ENCODE data around the gene ATF6.

Gene ATF6

DNA sequence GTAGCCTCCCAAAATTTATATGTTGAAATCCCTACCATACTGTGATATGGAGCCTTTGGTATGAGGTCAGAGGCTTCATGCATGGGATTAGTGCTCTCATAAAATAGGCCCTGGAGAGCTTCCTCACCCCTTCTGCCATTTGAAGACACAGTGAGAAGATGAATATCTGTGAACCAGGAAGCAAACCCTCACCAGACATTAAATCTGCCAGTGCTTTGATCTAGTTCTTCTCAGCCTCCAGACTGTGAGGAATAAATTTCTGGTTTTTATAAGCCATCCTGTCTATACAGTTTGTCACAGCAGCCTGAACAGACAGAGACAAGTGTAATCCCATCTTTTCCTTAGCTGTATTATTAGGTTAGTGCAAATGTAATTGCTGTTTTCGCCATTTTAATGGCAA is 169.1 kb downstream of the ATF6 start:
- ChIA-PET POLR2A (no interaction called here), CTCF (no interaction called here)
- no peak for TF ChIP-seq SUZ12 (IDR thresholded peaks at IDR 0.05)
- no peak for TF ChIP-seq NFRKB (IDR thresholded peaks at IDR 0.05)
- no peak for TF ChIP-seq LEF1 (IDR thresholded peaks at IDR 0.05; ENCODE audit: borderline replicate concordance)
- no peak for TF ChIP-seq HDGF (IDR thresholded peaks at IDR 0.05; ENCODE audit: borderline replicate concordance)
- no peak for TF ChIP-seq FOXM1 (IDR thresholded peaks at IDR 0.05; ENCODE audit: borderline replicate concordance)
- TF ChIP-seq, protein P1, sequence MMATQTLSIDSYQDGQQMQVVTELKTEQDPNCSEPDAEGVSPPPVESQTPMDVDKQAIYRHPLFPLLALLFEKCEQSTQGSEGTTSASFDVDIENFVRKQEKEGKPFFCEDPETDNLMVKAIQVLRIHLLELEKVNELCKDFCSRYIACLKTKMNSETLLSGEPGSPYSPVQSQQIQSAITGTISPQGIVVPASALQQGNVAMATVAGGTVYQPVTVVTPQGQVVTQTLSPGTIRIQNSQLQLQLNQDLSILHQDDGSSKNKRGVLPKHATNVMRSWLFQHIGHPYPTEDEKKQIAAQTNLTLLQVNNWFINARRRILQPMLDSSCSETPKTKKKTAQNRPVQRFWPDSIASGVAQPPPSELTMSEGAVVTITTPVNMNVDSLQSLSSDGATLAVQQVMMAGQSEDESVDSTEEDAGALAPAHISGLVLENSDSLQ (IDR thresholded peaks at IDR 0.05) = no peak
- TF ChIP-seq ZNF384 (IDR thresholded peaks at IDR 0.05) = no peak
- TF ChIP-seq L3MBTL2 (conservative IDR thresholded peaks at IDR 0.05) = no peak
- no peak for TF ChIP-seq FOXA1 (IDR thresholded peaks at IDR 0.05)
- no peak for TF ChIP-seq FOXK2 (IDR thresholded peaks at IDR 0.05)
- no peak for TF ChIP-seq SP1 (IDR thresholded peaks at IDR 0.05)
- no peak for TF ChIP-seq ARNT (IDR thresholded peaks at IDR 0.05)
- TF ChIP-seq BHLHE40 (IDR thresholded peaks at IDR 0.05; ENCODE audit: borderline replicate concordance) = no peak
- TF ChIP-seq ELF4 (IDR thresholded peaks at IDR 0.05) = no peak

DNA sequence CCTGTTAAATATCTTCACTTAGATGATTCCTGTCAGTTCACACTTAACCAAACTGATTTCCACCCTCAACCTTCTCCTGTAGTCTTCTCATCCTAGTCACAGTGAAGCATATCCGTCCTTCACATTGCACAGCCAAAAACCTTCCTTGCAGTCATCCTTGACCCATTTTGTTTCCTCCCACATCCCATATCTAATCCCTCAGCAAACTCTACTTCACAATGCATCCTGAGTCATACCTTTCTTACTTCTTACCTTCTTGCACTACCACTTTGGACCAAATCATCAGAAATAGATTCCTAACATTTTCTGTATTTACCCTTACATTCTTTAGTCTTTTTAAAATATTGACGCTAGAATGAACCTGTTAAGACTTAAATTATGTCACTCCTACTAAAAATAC is 170.7 kb downstream of the ATF6 start:
- CTCF ChIA-PET = no interaction called here
- no peak for DNase-seq (ENCODE audit: extremely low spot score)
- TF ChIP-seq BHLHE40 (IDR thresholded peaks at IDR 0.05; ENCODE audit: borderline replicate concordance) = no peak
- no peak for TF ChIP-seq SP1 (IDR thresholded peaks at IDR 0.05)
- no peak for TF ChIP-seq TARDBP (IDR thresholded peaks at IDR 0.05)
- TF ChIP-seq CTBP1 (IDR thresholded peaks at IDR 0.05; ENCODE audit: borderline replicate concordance) = no peak
- no peak for TF ChIP-seq FOXK2 (IDR thresholded peaks at IDR 0.05)
- no peak for TF ChIP-seq ELF4 (IDR thresholded peaks at IDR 0.05)
- TF ChIP-seq SUZ12 (IDR thresholded peaks at IDR 0.05) = no peak
- no peak for TF ChIP-seq LEF1 (IDR thresholded peaks at IDR 0.05; ENCODE audit: borderline replicate concordance)
- POLR2A ChIA-PET = no interaction called here

More for the DNA sequence above, 169.1 kb downstream of the ATF6 start:
- DNase-seq (ENCODE audit: extremely low spot score) = no peak

DNA sequence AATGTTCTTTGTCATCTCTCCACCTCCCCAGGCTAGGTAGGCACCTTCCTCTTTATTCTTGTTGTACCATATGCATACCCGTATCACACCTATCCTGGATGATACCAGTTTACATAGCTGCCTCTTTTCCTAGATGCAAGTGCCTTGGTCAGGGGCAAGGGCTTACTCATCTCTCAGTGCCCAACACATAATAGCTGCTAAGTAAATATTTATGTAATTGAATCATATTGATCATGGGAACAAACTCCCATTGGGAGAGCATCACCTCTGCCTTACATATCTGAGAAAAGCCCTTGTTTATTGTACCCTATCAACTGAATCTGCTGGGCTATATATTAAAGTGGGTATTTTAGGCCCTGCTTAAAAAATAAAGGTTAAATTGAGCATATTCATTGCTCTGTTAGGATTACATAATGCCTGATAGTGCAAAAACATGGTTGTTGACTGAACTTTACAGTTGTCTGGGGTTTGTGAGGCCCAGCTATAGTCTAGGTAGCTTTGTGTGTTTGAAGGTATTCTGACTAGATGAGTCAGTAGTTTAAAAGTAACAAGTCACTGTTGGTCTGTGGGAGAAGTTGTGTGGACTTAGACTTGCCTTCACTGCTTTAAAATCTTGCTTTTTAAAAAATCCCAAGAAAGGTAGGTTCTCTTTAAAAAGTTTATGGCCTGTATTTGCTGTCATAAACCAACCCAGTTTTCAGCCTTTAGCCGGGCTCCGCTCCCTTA is 174.9 kb downstream of the ATF6 start:
- POLR2A ChIA-PET = no interaction called here

DNA sequence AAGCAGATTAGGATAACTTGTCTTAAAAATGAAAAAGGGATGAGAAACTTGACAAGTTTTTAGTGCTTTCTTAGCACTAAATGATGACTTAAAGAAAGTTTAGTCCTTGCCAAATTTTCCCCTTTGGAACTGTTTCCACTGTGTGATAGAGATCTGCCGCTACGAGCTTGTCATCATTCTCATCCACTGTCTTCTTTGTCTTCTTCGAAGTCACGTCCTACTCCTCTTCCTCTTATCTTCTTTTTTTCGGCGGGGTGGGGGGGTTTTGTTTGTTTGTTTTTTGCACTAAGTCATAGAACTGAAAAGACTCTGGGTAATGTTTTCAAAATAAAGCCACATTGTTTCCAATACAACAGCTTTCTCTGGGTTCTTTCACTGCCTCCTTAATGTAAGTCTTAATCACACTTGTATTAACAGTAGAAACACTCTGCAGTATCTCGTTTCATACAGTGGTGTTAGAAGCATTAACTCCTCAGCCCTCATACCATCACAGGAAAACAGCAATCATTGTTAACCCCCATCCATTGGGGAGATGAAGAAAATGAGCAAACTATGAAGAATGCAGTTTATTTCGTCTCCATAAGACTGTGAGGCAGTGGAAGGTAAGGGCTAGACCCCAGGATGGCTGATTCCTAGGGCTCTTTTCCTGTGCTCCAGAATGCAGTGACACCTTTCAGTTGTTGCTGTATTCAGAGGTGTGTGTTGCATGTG is 175.8 kb downstream of the ATF6 start:
- TF ChIP-seq FOXM1 (IDR thresholded peaks at IDR 0.05; ENCODE audit: borderline replicate concordance) (no peak), ARNT (IDR thresholded peaks at IDR 0.05) (no peak), NFRKB (IDR thresholded peaks at IDR 0.05) (no peak), ELF4 (IDR thresholded peaks at IDR 0.05) (no peak), FOXK2 (IDR thresholded peaks at IDR 0.05) (no peak), HDGF (IDR thresholded peaks at IDR 0.05; ENCODE audit: borderline replicate concordance) (no peak), TARDBP (IDR thresholded peaks at IDR 0.05) (no peak), SUZ12 (IDR thresholded peaks at IDR 0.05) (no peak), CTBP1 (IDR thresholded peaks at IDR 0.05; ENCODE audit: borderline replicate concordance) (no peak), ZNF384 (IDR thresholded peaks at IDR 0.05) (no peak), L3MBTL2 (conservative IDR thresholded peaks at IDR 0.05) (no peak), SP1 (IDR thresholded peaks at IDR 0.05) (no peak), FOXA1 (IDR thresholded peaks at IDR 0.05) (no peak), LEF1 (IDR thresholded peaks at IDR 0.05; ENCODE audit: borderline replicate concordance) (no peak), BHLHE40 (IDR thresholded peaks at IDR 0.05; ENCODE audit: borderline replicate concordance) (no peak)
- TF ChIP-seq, protein P1 (IDR thresholded peaks at IDR 0.05) = no peak
- ChIA-PET POLR2A (no interaction called here), CTCF (no interaction called here)
- no peak for DNase-seq (ENCODE audit: extremely low spot score)

More for the DNA sequence above, 174.9 kb downstream of the ATF6 start:
- TF ChIP-seq SUZ12 (IDR thresholded peaks at IDR 0.05) = no peak
- no peak for TF ChIP-seq ELF4 (IDR thresholded peaks at IDR 0.05)
- TF ChIP-seq NFRKB (IDR thresholded peaks at IDR 0.05) = no peak
- no peak for TF ChIP-seq FOXA1 (IDR thresholded peaks at IDR 0.05)
- no peak for TF ChIP-seq ZNF384 (IDR thresholded peaks at IDR 0.05)
- no peak for TF ChIP-seq FOXK2 (IDR thresholded peaks at IDR 0.05)
- no peak for TF ChIP-seq CTBP1 (IDR thresholded peaks at IDR 0.05; ENCODE audit: borderline replicate concordance)
- TF ChIP-seq ARNT (IDR thresholded peaks at IDR 0.05) = no peak
- TF ChIP-seq TARDBP (IDR thresholded peaks at IDR 0.05) = no peak
- no peak for TF ChIP-seq HDGF (IDR thresholded peaks at IDR 0.05; ENCODE audit: borderline replicate concordance)
- TF ChIP-seq LEF1 (IDR thresholded peaks at IDR 0.05; ENCODE audit: borderline replicate concordance) = no peak
- no peak for TF ChIP-seq BHLHE40 (IDR thresholded peaks at IDR 0.05; ENCODE audit: borderline replicate concordance)
- TF ChIP-seq, protein P1 (IDR thresholded peaks at IDR 0.05) = no peak
- TF ChIP-seq FOXM1 (IDR thresholded peaks at IDR 0.05; ENCODE audit: borderline replicate concordance) = no peak
- no peak for TF ChIP-seq SP1 (IDR thresholded peaks at IDR 0.05)
- CTCF ChIA-PET = no interaction called here
- no peak for DNase-seq (ENCODE audit: extremely low spot score)

DNA sequence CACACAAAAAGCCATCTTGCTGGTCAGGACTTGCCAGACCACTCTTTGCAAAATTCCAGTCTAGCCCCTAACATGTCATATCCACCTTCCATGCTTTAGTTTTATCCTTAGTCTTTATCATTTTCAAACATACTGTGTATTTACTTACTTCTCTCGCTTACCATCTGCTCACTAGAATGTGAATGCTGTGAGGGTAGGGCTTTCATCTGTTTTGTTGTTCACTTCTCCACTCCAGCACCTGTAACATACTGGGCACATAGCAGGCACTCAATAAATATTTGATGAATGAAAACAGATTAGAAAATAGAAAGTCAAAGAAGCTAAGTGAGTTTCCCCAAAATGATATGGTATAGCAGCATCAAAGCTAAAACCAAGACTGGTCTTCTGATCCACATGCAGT is 177.6 kb downstream of the ATF6 start:
- TF ChIP-seq SP1 (IDR thresholded peaks at IDR 0.05) = no peak
- no peak for TF ChIP-seq L3MBTL2 (conservative IDR thresholded peaks at IDR 0.05)
- no peak for TF ChIP-seq FOXA1 (IDR thresholded peaks at IDR 0.05)
- no peak for TF ChIP-seq SUZ12 (IDR thresholded peaks at IDR 0.05)
- TF ChIP-seq, protein P1 (IDR thresholded peaks at IDR 0.05) = no peak
- no peak for TF ChIP-seq ELF4 (IDR thresholded peaks at IDR 0.05)
- no peak for TF ChIP-seq NFRKB (IDR thresholded peaks at IDR 0.05)
- no peak for TF ChIP-seq HDGF (IDR thresholded peaks at IDR 0.05; ENCODE audit: borderline replicate concordance)
- no peak for TF ChIP-seq FOXM1 (IDR thresholded peaks at IDR 0.05; ENCODE audit: borderline replicate concordance)
- no peak for TF ChIP-seq ARNT (IDR thresholded peaks at IDR 0.05)
- no peak for TF ChIP-seq ZNF384 (IDR thresholded peaks at IDR 0.05)
- no peak for TF ChIP-seq BHLHE40 (IDR thresholded peaks at IDR 0.05; ENCODE audit: borderline replicate concordance)
- TF ChIP-seq LEF1 (IDR thresholded peaks at IDR 0.05; ENCODE audit: borderline replicate concordance) = no peak
- no peak for TF ChIP-seq FOXK2 (IDR thresholded peaks at IDR 0.05)
- TF ChIP-seq TARDBP (IDR thresholded peaks at IDR 0.05) = no peak
- TF ChIP-seq CTBP1 (IDR thresholded peaks at IDR 0.05; ENCODE audit: borderline replicate concordance) = no peak
- CTCF ChIA-PET = no interaction called here
- POLR2A ChIA-PET = no interaction called here
- no peak for DNase-seq (ENCODE audit: extremely low spot score)

Data from HEK293T (cell line).